AG09309 (cell line): ENCODE data around the gene CSTF2T.

Experiments used
- DNase-seq: peaks from one replicate; pipeline ENCODE4 v3.0.0-alpha.2; 2010; ENCODE audit warnings: low read depth
- H3K4me3 ChIP-seq: 2 replicates; pipeline ENCODE4 v1.5.1; 2011; ENCODE audit warnings: mild to moderate bottlenecking, low read depth, low read length, moderate library complexity; ENCODE audit not compliant: control insufficient read depth
- TF ChIP-seq, protein P1 (sequence below): IDR thresholded peaks from 2 replicates; pipeline ENCODE4 v1.5.1; 2011; ENCODE audit warnings: mild to moderate bottlenecking, low read depth, low read length, inconsistent platforms; ENCODE audit not compliant: insufficient read depth, control insufficient read depth; ENCODE audit errors: missing control alignments

CSTF2T gene, protein sequence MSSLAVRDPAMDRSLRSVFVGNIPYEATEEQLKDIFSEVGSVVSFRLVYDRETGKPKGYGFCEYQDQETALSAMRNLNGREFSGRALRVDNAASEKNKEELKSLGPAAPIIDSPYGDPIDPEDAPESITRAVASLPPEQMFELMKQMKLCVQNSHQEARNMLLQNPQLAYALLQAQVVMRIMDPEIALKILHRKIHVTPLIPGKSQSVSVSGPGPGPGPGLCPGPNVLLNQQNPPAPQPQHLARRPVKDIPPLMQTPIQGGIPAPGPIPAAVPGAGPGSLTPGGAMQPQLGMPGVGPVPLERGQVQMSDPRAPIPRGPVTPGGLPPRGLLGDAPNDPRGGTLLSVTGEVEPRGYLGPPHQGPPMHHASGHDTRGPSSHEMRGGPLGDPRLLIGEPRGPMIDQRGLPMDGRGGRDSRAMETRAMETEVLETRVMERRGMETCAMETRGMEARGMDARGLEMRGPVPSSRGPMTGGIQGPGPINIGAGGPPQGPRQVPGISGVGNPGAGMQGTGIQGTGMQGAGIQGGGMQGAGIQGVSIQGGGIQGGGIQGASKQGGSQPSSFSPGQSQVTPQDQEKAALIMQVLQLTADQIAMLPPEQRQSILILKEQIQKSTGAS

DNA sequence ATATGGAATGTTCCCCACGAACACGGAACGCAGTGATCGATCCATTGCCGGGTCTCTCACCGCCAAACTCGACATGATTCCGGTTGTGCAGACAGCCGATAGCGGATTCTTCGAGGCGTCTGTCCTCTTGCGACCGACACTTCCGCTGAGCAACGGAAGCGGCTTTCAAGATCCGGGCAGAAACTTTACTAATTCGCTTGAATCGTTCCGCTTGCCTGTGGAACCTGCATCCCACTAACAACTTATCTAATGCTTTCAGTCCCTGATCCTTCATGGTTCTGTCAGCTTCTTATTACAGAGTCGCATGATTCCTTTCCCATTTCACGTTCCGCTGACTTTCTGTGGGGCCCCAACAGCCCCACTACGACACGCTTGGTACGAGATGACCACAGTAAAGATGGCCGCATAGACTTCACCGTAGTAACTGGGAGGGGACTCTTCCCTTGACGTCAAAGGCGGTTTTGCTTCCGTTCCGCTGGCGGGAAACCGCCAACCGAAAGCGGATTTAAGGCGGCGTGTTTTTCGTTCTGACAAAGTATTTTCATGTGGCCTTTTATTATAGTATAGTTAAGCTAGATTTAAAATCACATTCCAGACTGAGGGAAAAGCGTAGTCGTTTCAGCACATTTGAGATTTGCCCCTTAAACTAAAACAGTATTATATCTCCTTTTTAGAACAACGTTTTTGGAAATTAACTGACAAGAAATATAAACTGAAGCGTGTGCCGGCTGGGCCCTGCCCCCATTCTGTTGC, at the start of gene CSTF2T:
Gene CSTF2T (minus strand): TSS at position 121 of the 753 bp plus-strand sequence. CDS start 46 bp downstream, at position 75.
- DNase-seq, result peak; percentile 76
- peak within 1 kb of the TSS; percentile 74 for H3K4me3 ChIP-seq
- TF ChIP-seq, protein P1, sequence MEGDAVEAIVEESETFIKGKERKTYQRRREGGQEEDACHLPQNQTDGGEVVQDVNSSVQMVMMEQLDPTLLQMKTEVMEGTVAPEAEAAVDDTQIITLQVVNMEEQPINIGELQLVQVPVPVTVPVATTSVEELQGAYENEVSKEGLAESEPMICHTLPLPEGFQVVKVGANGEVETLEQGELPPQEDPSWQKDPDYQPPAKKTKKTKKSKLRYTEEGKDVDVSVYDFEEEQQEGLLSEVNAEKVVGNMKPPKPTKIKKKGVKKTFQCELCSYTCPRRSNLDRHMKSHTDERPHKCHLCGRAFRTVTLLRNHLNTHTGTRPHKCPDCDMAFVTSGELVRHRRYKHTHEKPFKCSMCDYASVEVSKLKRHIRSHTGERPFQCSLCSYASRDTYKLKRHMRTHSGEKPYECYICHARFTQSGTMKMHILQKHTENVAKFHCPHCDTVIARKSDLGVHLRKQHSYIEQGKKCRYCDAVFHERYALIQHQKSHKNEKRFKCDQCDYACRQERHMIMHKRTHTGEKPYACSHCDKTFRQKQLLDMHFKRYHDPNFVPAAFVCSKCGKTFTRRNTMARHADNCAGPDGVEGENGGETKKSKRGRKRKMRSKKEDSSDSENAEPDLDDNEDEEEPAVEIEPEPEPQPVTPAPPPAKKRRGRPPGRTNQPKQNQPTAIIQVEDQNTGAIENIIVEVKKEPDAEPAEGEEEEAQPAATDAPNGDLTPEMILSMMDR, result no peak

- no peak for DNase-seq
- no peak overlapping the region for H3K4me3 ChIP-seq
- TF ChIP-seq, protein P1, result no peak
These were observed 49.6 kb upstream of the CSTF2T start for GRCh38 chr10:51748959-51749358.

DNA sequence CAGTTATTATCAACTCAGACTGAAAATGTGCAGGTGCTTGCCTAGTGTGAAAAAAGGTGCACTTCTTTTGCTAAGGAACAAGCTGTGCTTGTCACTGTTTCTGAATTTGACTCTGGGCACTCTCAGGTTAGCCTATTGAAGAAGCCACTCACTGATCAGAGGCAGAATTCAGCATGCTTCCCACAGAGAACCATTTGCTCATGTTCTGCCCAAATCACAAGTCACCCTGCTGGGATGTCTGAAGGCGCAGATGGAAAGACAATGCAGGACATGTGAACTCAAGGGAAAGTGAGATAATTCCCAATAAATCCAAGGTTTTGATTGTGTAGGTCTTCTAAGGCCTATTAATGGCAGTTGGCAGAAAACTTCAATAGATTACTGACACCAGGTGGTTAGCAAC, 47.8 kb upstream of the CSTF2T start:
- no peak for DNase-seq
- H3K4me3 ChIP-seq, result no peak overlapping the region
- TF ChIP-seq, protein P1, result no peak

GRCh38 chr10:51745397-51745796, 46.0 kb upstream of the CSTF2T start:
- TF ChIP-seq, protein P1, result no peak
- DNase-seq, result no peak
- H3K4me3 ChIP-seq, result no peak overlapping the region

- TF ChIP-seq, protein P1, result no peak
- DNase-seq, result no peak
- H3K4me3 ChIP-seq, result no peak overlapping the region
These were observed 45.0 kb upstream of the CSTF2T start for GRCh38 chr10:51744235-51745000.

- no peak overlapping the region for H3K4me3 ChIP-seq
- TF ChIP-seq, protein P1, result no peak
- no peak for DNase-seq
These were observed 43.8 kb upstream of the CSTF2T start for GRCh38 chr10:51743146-51743545.
